Measurements from ENCODE around the gene CT45A2. TPM values are rescaled to one million over a fixed set of nuclear protein-coding genes. Genes with fewer than 3 reads are reported as not detected.

The CT45A2 gene, protein sequence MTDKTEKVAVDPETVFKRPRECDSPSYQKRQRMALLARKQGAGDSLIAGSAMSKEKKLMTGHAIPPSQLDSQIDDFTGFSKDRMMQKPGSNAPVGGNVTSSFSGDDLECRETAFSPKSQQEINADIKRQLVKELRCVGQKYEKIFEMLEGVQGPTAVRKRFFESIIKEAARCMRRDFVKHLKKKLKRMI
- total RNA-seq (ENCODE audit: low replicate concordance) = not detected in 2 replicates

DNA sequence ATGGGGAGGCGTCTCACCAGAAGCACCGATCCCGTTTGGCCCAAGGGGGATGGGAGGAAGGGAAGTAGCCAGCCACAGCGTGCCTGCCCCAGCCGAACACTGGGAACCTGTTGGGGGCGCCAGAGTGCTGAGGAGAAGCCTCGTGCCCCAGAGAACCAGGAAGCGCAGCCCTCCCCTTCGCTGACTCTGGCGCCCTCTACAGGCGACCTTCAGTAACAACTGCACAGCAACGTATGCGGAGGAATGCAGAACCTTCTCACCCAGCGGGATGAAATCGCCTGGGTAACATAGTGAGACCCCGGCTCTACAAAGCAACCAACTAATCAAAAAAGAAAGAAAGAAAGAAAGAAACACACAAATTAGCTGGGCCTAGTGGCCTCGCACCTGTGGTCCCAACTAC, at the start of gene CT45A2:
CT45A2 (minus strand) TSS at position 101 of the 400 bp plus-strand sequence. CDS start 3,747 bp downstream, outside the sequence.

DNA sequence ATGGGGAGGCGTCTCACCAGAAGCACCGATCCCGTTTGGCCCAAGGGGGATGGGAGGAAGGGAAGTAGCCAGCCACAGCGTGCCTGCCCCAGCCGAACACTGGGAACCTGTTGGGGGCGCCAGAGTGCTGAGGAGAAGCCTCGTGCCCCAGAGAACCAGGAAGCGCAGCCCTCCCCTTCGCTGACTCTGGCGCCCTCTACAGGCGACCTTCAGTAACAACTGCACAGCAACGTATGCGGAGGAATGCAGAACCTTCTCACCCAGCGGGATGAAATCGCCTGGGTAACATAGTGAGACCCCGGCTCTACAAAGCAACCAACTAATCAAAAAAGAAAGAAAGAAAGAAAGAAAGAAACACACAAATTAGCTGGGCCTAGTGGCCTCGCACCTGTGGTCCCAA, 34.6 kb upstream of the CT45A2 start, which contains the start of gene CT45A8:
CT45A8 (minus strand) TSS at position 101 of the 400 bp plus-strand sequence. CDS start 3,755 bp downstream, outside the sequence.

DNA sequence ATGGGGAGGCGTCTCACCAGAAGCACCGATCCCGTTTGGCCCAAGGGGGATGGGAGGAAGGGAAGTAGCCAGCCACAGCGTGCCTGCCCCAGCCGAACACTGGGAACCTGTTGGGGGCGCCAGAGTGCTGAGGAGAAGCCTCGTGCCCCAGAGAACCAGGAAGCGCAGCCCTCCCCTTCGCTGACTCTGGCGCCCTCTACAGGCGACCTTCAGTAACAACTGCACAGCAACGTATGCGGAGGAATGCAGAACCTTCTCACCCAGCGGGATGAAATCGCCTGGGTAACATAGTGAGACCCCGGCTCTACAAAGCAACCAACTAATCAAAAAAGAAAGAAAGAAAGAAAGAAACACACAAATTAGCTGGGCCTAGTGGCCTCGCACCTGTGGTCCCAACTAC, 17.4 kb upstream of the CT45A2 start, which contains the start of gene CT45A7:
CT45A7 (minus strand) TSS at position 101 of the 400 bp plus-strand sequence. CDS start 3,747 bp downstream, outside the sequence.

GRCh38 chrX:135802687-135803086, 17.1 kb downstream of the CT45A2 start, which contains the start of gene CT45A6:
Gene CT45A6 (minus strand): TSS chrX:135802787. CDS start chrX:135798993, 3,794 bp downstream.

DNA sequence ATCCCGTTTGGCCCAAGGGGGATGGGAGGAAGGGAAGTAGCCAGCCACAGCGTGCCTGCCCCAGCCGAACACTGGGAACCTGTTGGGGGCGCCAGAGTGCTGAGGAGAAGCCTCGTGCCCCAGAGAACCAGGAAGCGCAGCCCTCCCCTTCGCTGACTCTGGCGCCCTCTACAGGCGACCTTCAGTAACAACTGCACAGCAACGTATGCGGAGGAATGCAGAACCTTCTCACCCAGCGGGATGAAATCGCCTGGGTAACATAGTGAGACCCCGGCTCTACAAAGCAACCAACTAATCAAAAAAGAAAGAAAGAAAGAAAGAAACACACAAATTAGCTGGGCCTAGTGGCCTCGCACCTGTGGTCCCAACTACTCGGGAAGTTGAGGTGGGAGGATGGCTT, 34.4 kb downstream of the CT45A2 start, which contains the start of gene CT45A5:
CT45A5 (minus strand) TSS at position 101 of the 400 bp plus-strand sequence. CDS start 3,774 bp downstream, outside the sequence.

DNA sequence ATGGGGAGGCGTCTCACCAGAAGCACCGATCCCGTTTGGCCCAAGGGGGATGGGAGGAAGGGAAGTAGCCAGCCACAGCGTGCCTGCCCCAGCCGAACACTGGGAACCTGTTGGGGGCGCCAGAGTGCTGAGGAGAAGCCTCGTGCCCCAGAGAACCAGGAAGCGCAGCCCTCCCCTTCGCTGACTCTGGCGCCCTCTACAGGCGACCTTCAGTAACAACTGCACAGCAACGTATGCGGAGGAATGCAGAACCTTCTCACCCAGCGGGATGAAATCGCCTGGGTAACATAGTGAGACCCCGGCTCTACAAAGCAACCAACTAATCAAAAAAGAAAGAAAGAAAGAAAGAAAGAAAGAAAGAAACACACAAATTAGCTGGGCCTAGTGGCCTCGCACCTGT, 51.7 kb downstream of the CT45A2 start, which contains the start of gene CT45A3:
CT45A3 (minus strand) TSS at position 101 of the 400 bp plus-strand sequence. CDS start 3,747 bp downstream, outside the sequence.

Other genes starting within 250 kb of the CT45A2 start
- not detected in 2 replicates for gene CT45A1, start 106.4 kb downstream of the CT45A2 start, total RNA-seq (ENCODE audit: low replicate concordance)
- not detected in 2 replicates for gene CT45A3, start 51.8 kb downstream of the CT45A2 start, total RNA-seq (ENCODE audit: low replicate concordance)
- not detected in 2 replicates for gene CT45A5, start 34.5 kb downstream of the CT45A2 start, total RNA-seq (ENCODE audit: low replicate concordance)
- not detected in 2 replicates for gene CT45A6, start 17.2 kb downstream of the CT45A2 start, total RNA-seq (ENCODE audit: low replicate concordance)
- not detected in 2 replicates for gene CT45A7, start 17.3 kb upstream of the CT45A2 start, total RNA-seq (ENCODE audit: low replicate concordance)
- gene CT45A8, start 34.5 kb upstream of the CT45A2 start, total RNA-seq (ENCODE audit: low replicate concordance) = not detected in 2 replicates
- gene CT45A9, start 51.8 kb upstream of the CT45A2 start, total RNA-seq (ENCODE audit: low replicate concordance) = not detected in 2 replicates
- not detected in 2 replicates for gene CT45A10, start 73.4 kb upstream of the CT45A2 start, total RNA-seq (ENCODE audit: low replicate concordance)
- not detected in 2 replicates for gene SAGE1, start 73.7 kb upstream of the CT45A2 start, total RNA-seq (ENCODE audit: low replicate concordance)
- 2.2 and 5.0 TPM in 2 replicates for gene MMGT1, start 154.0 kb upstream of the CT45A2 start, total RNA-seq (ENCODE audit: low replicate concordance)
- 13.7 and 14.9 TPM in 2 replicates for gene SLC9A6, start 165.4 kb upstream of the CT45A2 start, total RNA-seq (ENCODE audit: low replicate concordance)